ENCODE data around the gene TRIM40.
"Not testable (repeated sequence)": the region's sequence is repeated elsewhere in the genome, so short reads cannot be mapped to it uniquely, and the experiment has no call there.

The TRIM40 gene

GRCh38 chr6:30113841-30114240 is 22.1 kb upstream of the TRIM40 start:
- no peak for DNase-seq

GRCh38 chr6:30116724-30117123 is 19.2 kb upstream of the TRIM40 start:
- no peak for DNase-seq

- DNase-seq, result not testable (repeated sequence)
Measured at GRCh38 chr6:30118691-30119090, 17.2 kb upstream of the TRIM40 start.

GRCh38 chr6:30121446-30122366 is 14.2 kb upstream of the TRIM40 start:
- DNase-seq, result no peak

GRCh38 chr6:30122515-30122914 is 13.4 kb upstream of the TRIM40 start:
- DNase-seq, result peak; percentile 32

- DNase-seq, result no peak
Measured at GRCh38 chr6:30127238-30128093, 8.5 kb upstream of the TRIM40 start.

DNA sequence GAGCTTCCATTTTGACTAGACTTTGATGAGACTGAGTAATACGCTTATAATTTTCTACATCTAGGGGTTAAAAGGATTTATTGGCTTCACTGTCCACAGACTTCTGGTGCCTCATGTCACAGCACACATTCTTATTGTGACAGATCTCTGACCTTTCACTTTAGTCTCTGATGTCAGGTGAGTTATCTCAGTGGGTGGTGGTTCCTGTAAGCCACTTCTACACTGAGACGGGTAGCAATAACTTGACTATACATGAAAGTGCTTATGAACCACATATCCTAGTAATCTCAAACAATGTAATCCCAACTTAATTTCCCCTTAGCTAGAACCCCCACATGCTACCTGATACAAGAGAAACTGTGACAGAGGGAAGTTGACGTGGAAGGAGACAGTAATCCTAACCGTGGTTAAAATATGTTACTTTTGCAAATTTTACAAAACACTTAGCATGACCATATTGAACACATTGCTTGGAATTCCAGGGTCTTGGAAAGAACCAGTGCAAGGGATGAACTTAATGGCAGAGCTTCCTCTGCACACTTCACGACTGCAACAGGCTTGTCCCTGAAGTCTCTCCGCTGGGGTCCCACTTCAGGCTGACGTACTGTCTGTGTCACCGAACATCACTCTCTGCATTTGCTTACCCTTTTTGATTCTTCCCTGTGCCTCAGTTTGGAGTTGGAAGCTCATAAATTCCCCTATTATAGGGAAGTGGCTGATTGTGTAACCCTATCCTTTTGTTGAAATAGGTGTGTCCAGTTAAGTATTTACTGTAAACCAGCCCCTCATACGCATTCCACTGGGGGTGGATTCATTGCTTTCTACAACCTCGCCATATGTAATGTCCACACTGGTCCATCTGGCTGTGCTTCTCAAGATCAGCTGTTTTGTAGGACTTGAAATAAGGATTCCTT is 6.4 kb upstream of the TRIM40 start:
- DNase-seq, result no peak

GRCh38 chr6:30130179-30130679 is 5.7 kb upstream of the TRIM40 start:
- no peak for DNase-seq

- peak; percentile 78 for DNase-seq
Measured at GRCh38 chr6:30130887-30131862, 4.8 kb upstream of the TRIM40 start.

DNA sequence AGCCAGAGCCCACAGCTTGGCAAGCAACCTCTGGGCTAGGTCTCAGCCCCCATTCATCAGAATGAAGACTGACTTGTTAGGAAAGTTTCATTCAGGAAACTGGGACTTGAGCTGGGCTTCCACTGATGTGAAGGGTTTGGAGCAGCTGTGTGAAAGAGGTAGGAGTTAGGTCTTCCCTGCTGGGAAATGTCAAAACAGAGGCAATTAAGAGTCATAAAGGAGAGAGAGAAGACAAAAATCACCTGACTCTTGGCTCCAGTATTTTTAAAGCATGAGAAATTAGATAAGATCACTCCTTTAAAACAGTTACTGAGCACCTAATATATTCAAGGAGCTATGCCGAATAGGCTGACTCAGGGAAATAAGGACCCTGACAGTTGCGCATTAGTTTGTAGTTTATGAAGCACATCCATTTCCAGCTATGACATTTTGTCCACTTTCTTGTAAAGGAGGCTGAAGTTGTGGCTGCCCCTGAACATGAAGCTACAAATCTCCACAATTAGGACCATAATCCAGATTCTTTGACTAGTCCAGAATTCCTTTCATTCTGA is 3.9 kb upstream of the TRIM40 start:
- DNase-seq, result no peak

DNA sequence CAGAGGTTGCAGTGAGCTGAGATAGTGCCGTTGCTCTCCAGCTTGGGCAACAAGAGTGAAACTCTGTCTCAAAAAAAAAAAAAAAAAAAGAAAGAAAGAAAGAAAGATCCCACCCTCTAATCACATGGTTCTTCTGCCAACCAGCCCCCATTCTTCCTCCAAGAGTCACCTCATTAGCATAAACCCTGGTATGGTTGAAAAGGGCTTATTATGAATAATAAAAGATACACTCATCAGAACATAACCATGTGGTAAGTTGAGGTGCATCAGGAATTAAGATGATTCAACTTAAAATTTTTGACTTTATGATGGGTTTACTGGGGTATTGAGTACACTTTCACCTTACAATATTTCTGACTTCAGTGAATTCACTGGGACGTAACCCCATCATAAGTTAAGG is 793 bp upstream of the TRIM40 start:
- DNase-seq, result no peak

DNA sequence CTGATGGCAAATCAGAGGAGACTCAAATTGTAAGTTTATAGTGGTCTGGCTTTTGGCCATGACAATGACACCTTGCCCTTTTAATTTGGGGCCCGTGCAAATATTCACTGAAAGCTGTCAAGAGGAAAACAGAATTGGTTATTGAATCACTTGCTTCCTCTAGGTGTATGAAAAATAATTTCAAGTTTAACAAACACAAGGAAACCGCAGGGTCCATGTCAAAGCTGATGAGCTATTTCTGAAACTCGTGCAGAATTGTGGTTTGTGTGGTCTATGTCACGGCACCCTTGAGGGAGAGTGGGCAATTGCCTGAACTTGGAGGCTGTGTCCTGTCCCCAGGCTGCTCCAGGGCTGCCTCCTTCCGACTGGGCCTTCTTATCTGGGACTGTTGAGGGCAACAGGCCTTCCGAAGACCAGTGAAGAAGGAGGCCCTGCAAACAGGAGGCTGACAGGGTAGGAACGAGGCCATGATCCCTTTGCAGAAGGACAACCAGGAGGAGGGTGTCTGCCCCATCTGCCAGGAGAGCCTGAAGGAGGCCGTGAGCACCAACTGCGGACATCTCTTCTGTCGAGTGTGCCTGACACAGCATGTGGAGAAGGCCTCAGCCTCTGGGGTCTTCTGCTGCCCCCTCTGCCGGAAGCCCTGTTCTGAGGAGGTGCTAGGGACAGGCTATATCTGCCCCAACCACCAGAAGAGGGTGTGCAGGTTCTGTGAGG is 788 bp downstream of the TRIM40 start:
- DNase-seq, result no peak

GRCh38 chr6:30140240-30140639 is 4.3 kb downstream of the TRIM40 start:
- not testable (repeated sequence) for DNase-seq

GRCh38 chr6:30142665-30143064 is 6.7 kb downstream of the TRIM40 start:
- DNase-seq, result no peak

- DNase-seq, result no peak
Measured at GRCh38 chr6:30143780-30144179, 7.8 kb downstream of the TRIM40 start.

GRCh38 chr6:30144811-30145210 is 8.9 kb downstream of the TRIM40 start:
- no peak for DNase-seq

DNA sequence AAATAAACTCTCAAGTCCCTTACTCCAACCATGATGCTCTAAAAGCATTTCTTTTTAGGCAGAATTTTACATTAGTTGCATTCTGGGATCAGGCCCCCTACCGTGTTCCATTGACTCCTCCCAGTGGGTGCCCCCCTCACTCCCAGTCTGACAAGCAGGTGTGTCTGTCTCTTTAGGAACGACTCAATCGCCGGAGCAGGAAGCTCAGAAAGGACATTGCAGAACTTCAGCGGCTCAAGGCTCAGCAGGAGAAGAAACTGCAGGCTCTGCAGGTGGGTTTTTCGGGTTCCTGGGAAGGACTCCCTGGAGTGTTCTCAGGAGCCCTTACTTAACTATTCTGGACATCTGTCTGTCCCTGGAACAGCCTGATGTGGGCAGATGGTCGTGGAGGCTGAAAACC is 9.9 kb downstream of the TRIM40 start:
- DNase-seq, result no peak

GRCh38 chr6:30147096-30147495 is 11.2 kb downstream of the TRIM40 start:
- no peak for DNase-seq

DNA sequence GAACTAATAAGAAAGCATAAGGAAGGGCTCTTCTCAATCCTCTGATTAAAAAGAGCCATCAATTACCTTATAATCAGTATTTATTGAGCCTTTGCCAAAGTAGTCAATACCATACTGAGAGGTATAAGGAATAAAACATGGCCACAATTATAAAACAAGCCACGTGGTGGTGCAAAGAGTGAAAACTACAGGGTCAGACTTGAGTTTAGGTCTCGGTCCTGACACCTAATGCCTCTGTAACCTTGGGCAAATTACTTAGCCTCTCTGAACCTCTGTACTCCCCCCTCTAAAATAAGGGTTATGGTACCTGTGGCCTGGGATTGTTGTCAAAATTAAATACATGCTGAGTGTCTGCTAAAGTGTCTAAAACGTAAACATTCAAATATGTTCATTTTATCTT is 13.3 kb downstream of the TRIM40 start:
- DNase-seq, result no peak

GRCh38 chr6:30149858-30150550 is 14.1 kb downstream of the TRIM40 start:
- DNase-seq, result no peak
